Measurements from ENCODE around the gene EMC10. TPM values are rescaled to one million over a fixed set of nuclear protein-coding genes. Genes with fewer than 3 reads are reported as not detected.

The EMC10 gene
- total RNA-seq, 1 experiment from 2014 or later, result 66.7 TPM

GRCh38 chr19:50433201-50434180, 42.8 kb upstream of the EMC10 start:
- Histone ChIP-seq H3K36me3 (ENCODE audit: control insufficient read depth, insufficient read depth, low read length) (no peaks in the 10 kb centered on the region), H3K4me1 (ENCODE audit: control insufficient read depth, insufficient read depth, low read length) (no peaks in the 10 kb centered on the region), H3K27ac (ENCODE audit: low read length) (no peak overlapping the region), H3K27me3 (ENCODE audit: control insufficient read depth, insufficient read depth, low read length) (no peaks in the 10 kb centered on the region), H3K4me3 (ENCODE audit: low read depth in 2 of 2, low read length in 2 of 2) (no peak overlapping the region), H3K9me3 (ENCODE audit: control insufficient read depth, insufficient read depth, low read depth, low read length) (no peaks in the 10 kb centered on the region)
- ChIA-PET POLR2A (no interaction called here), CTCF (no interaction called here)
- ATAC-seq (no peak), DNase-seq (ENCODE audit: low read depth, low spot score) (no peak)
- intact Hi-C loops (cut with micrococcal nuclease; ENCODE audit: unreplicated experiment), result no loop called here
- in situ Hi-C loops (cut with HindIII; ENCODE audit: low pct_unique_long_range_greater_than_20kb, low sequenced_read_pairs), result no loop called here
- no TSS peak for BruUV-seq (replicated peaks)
- TF ChIP-seq CTCF (IDR thresholded peaks at IDR 0.05), result no peak
- TF ChIP-seq SIN3A (IDR thresholded peaks at IDR 0.05; ENCODE audit: borderline replicate concordance, insufficient read depth, low read depth, low read length), result no peak
- no peak for TF ChIP-seq REST (IDR thresholded peaks at IDR 0.05; ENCODE audit: insufficient read depth in 1 of 2, low read depth in 2 of 2, low read length in 1 of 2)
- TF ChIP-seq TCF7L2 (IDR thresholded peaks at IDR 0.05; ENCODE audit: low read depth, low read length), result no peak

GRCh38 chr19:50434525-50434924, 41.8 kb upstream of the EMC10 start:
- BruUV-seq (replicated peaks), result no TSS peak
- ChIA-PET POLR2A (no interaction called here), CTCF (no interaction called here)
- Histone ChIP-seq H3K27ac (ENCODE audit: low read length) (no peak overlapping the region), H3K9me3 (ENCODE audit: control insufficient read depth, insufficient read depth, low read depth, low read length) (no peaks in the 10 kb centered on the region), H3K4me1 (ENCODE audit: control insufficient read depth, insufficient read depth, low read length) (no peaks in the 10 kb centered on the region), H3K36me3 (ENCODE audit: control insufficient read depth, insufficient read depth, low read length) (no peaks in the 10 kb centered on the region), H3K4me3 (ENCODE audit: low read depth in 2 of 2, low read length in 2 of 2) (no peak overlapping the region), H3K27me3 (ENCODE audit: control insufficient read depth, insufficient read depth, low read length) (no peaks in the 10 kb centered on the region)
- DNase-seq (ENCODE audit: low read depth, low spot score) (no peak), ATAC-seq (no peak)
- intact Hi-C loops (cut with micrococcal nuclease; ENCODE audit: unreplicated experiment) (no loop called here), in situ Hi-C loops (cut with HindIII; ENCODE audit: low pct_unique_long_range_greater_than_20kb, low sequenced_read_pairs) (no loop called here)
- TF ChIP-seq POLR2AphosphoS5 (IDR thresholded peaks at IDR 0.05; ENCODE audit: low read depth, low read length), result no peak
- no peak for TF ChIP-seq REST (IDR thresholded peaks at IDR 0.05; ENCODE audit: insufficient read depth in 1 of 2, low read depth in 2 of 2, low read length in 1 of 2)
- no peak for TF ChIP-seq CTCF (IDR thresholded peaks at IDR 0.05)
- TF ChIP-seq TCF7L2 (IDR thresholded peaks at IDR 0.05; ENCODE audit: low read depth, low read length), result no peak
- no peak for TF ChIP-seq SIN3A (IDR thresholded peaks at IDR 0.05; ENCODE audit: borderline replicate concordance, insufficient read depth, low read depth, low read length)
